Measurements from ENCODE around the gene ZSCAN5A.
"Not testable (repeated sequence)": the region's sequence is repeated elsewhere in the genome, so short reads cannot be mapped to it uniquely, and the experiment has no call there.

DNA sequence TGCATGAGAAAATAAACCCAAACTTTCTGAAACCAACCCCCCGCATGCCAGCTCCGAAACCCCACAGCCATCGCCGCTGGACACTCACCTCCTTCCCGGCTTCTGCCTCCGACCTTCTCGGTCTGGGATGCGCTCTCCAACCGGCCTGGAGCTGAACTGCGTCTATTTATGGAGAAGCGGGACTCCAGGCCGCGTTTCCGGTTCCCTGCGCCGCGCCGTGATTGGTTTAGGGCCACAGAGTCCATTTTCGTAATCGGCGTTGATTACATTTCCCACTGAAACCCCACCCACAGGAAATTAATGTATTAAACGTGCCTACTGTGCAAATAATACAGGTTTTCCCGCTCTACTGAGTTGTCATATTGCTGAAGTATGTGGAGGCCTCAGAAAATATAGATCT, 117.0 kb downstream of the ZSCAN5A start, which contains the start of gene ZSCAN5B:
- not testable (repeated sequence) for TF ChIP-seq POLR2AphosphoS5, POLR2A (IDR thresholded peaks at IDR 0.05; ENCODE audit: low read depth, low read length)
